ENCODE data around the gene ABCG4. TPM values are rescaled to one million over a fixed set of nuclear protein-coding genes. Genes with fewer than 3 reads are reported as not detected.
"Not testable (repeated sequence)": the region's sequence is repeated elsewhere in the genome, so short reads cannot be mapped to it uniquely, and the experiment has no call there.

The ABCG4 gene
- total RNA-seq, 1 donor from 2014 or later, result 1.2 TPM

DNA sequence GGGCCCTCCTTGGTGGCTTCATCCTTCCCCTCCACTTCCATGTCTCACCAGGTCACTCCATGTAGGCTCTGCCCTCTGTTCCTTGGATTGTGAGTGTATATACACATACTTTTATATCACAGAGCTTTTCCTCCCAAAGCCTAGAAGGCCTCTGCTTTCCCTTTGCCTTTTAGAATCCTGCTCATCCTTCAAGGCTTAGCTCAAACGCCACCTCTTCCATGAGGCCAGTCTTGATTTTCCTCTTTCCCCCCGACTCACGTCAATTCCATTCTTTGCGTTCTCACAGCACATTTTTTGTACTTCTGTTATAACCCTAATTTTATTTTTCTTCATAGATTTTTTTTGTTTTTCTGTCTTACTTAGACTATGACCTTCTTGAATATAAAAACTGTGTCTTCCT lies 3.8 kb downstream of the ABCG4 start:
- DNase-seq (ENCODE audit: extremely low read depth, low read depth, low spot score), result no peak

DNA sequence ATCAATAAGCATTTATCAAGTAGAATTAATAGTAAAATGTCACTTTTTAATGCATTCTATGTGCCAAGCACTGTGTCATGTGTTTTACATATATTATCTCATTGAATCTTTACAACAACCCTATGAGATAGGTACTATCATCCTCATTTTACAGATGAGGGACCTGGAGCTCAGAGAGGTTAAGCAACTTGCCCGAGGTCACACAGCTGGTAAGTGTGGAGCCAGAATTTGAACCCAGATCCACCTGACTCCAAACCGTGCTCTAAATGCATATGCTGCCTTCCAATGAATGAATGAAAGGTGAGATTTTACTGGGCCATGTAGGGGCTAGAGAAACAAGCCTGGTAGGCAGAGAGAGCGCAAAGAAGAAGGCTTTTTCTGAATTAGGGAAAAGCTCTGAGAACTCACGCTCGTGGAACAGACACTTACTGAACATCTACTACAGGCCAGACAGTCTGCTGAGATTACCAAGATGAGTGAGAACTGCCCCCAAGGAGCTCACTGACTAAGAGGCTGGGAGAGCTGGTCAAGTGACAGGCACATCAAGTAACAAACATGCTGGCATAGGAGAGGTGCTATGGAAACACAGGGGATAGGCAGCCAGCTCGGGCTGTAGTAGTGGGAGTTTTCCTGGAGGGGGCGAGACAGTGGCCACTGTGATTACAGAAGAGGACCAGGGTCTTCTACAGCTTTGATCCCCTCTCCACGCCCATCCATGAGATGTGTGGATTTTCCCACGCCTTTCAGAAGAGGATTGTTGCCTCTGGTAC lies 4.4 kb downstream of the ABCG4 start:
- no peak for DNase-seq (ENCODE audit: extremely low read depth, low read depth, low spot score)

DNA sequence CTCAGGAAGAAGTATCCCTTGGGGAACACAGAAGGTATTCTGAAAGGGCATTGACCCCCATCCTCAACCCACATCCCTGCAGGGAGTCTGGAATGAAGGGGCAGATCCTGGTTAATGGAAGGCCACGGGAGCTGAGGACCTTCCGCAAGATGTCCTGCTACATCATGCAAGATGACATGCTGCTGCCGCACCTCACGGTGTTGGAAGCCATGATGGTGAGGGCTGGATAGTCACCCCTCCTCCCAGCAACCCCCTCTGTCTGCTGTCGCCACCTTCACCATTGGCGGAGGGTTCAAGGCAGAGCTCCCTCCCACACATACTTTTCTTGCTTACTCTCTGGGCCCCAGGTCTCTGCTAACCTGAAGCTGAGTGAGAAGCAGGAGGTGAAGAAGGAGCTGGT lies 5.3 kb downstream of the ABCG4 start:
- no peak for DNase-seq (ENCODE audit: extremely low read depth, low read depth, low spot score)

DNA sequence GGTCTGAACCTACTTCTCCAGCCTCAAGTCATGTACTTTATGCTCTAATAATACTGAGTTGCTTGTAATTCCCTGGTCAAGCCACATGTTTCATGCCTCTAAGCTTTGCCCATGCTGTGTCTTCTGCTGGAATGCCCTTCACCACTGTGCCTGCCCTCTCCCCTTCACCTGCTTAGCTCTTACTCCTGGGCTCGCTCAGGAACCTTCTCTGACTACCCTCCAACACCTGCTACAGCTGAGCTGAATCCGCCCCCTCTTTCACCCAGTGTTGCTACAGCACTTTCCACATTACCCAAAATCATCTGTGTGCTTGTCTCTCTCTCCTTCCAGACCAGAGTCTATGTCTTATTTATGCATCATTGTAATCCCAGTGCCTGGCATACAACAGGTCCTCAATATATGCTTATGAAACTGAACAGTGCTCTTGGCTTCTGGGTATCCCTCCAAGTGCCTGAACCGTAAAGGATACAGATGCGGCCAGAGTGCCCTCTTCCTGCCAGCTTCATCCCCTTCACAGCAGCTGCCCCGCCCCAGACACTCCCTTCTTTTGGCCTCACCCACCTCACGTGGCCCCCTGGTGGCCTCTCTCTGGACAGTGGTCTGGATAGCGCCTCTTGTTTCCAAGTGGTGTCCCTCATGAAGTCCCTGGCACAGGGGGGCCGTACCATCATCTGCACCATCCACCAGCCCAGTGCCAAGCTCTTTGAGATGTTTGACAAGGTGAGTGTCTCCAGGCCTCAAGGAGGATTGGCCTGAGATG lies 7.1 kb downstream of the ABCG4 start:
- DNase-seq (ENCODE audit: extremely low read depth, low read depth, low spot score), result no peak

DNA sequence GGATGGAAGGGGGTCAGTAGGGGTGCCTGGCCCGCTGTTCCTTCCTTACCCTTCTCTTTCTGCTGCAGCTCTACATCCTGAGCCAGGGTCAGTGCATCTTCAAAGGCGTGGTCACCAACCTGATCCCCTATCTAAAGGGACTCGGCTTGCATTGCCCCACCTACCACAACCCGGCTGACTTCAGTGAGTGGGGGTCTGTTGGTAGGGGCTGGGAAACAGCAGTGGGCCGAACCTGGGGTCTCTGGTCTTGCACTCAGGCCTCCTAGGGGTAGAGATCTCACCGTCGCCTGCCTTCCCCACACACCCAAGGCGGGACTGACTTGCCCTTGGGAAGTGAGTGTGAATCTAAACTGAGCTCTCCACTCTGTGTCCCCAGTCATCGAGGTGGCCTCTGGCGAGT lies 7.6 kb downstream of the ABCG4 start:
- DNase-seq (ENCODE audit: extremely low read depth, low read depth, low spot score), result no peak

DNA sequence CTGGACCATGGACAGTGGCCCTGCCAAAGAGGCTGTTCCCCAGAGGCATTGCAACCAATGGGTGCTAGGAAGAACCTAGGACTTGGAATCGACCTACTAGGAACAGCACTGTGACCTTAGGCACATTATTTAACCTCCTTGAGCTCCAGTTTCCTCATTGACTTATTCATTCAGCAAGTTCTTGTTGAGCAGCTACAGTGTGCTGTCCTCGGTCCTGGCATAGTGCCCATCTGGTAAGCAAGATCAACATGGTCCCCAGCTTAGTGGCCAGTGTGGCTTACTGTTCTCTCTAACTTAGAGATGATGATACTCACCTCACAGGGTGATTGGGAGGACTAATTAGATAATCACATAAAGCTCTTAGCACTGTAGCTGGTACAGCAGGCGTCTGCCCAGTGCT lies 8.2 kb downstream of the ABCG4 start:
- no peak for DNase-seq (ENCODE audit: extremely low read depth, low read depth, low spot score)

DNA sequence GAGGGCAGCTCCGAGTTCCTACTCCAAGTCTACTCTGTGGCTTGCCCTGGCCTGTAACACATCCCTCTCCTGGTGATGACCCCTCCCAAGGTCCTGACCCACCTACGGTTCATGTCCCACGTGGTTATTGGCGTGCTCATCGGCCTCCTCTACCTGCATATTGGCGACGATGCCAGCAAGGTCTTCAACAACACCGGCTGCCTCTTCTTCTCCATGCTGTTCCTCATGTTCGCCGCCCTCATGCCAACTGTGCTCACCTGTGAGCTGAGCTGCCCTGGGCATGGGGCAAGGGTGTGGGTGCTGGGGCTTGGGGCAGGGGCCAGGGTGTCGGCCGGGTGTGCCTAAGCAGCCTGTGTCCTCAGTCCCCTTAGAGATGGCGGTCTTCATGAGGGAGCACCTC lies 9.6 kb downstream of the ABCG4 start:
- DNase-seq (ENCODE audit: extremely low read depth, low read depth, low spot score), result no peak

DNA sequence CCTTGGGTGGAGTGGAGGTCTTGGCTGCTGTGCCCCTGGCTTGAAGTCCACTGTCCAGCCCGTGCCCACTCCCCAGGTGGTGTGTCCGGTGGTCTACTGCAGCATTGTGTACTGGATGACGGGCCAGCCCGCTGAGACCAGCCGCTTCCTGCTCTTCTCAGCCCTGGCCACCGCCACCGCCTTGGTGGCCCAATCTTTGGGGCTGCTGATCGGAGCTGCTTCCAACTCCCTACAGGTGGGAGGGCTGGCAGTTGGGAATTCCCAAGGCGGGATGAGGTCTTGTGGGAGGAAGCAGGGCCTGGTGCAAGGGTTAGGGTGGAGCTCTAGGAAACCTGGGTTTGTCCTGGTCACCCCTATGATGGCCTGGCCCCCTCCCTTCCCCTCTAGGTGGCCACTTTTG lies 11.3 kb downstream of the ABCG4 start:
- DNase-seq (ENCODE audit: extremely low read depth, low read depth, low spot score), result no peak

DNA sequence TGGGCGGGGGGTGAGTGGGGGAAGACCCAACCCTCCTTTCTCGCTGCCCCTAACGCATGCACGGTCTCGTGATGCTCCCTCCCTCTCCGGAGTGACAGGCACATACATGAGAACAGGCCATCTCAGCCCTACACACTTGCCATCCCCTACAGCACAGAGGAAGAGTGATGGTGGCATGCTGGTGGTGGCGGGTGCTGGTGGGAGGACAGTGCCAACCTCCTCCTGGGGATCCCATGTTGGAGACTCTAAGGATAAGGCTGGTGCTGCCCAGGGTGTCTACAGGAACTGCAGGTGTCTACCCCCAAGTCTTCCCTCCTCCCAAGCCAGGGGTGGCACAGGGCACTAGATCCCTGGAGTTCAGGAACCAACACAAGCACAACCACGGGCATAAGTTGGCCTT lies 13.0 kb downstream of the ABCG4 start:
- no peak for DNase-seq (ENCODE audit: extremely low read depth, low read depth, low spot score)

DNA sequence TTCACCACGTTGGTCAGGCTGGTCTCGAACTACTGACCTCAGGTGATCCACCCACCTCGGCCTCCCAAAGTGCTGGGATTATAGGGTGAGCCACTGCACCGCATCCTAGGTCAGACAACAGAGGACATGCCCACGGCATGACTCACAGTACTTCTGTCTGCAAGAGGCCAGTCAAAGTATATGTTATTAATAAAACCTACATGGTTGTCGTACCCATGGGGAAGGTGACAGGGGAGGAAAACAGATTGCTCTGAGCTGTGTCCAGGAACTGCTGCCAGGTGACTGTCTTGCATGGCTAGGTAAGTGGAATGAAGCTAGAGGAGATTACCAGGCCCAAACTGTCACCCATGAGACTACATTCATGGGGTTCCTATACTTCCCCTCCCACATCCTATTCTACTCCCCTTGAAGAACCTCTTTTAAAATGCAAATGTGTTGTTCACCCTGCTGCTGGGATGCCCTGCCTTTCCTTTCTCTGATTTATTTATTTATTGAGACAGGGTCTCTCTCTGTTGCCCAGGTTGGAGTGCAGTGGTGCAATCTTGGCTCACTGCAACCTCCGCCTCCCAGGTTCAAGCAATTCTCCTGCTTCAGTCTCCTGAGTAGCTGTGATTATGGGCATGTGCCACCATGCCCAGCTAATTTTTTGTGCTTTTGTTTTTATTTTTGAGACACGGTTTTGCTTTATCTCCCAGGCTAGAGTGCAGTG lies 17.7 kb downstream of the ABCG4 start:
- no peak for DNase-seq (ENCODE audit: extremely low read depth, low read depth, low spot score)

DNA sequence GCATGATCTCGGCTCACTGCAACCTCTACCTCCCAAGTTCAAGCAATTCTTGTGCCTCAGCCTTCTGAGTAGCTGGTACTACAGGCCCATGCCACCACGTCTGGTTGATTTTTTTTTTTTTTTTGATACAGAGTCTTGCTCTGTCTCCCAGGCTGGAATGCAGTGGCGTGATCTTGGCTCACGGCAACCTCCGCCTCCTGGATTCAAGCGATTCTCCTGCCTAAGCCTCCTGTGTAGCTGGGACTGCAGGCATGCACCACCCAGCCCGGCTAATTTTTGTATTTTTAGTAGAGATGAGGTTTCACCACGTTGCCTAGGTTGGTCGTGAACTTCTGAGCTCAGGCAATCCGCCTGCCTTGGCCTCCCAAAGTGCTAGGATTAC lies 18.2 kb downstream of the ABCG4 start:
- not testable (repeated sequence) for DNase-seq (ENCODE audit: extremely low read depth, low read depth, low spot score)

DNA sequence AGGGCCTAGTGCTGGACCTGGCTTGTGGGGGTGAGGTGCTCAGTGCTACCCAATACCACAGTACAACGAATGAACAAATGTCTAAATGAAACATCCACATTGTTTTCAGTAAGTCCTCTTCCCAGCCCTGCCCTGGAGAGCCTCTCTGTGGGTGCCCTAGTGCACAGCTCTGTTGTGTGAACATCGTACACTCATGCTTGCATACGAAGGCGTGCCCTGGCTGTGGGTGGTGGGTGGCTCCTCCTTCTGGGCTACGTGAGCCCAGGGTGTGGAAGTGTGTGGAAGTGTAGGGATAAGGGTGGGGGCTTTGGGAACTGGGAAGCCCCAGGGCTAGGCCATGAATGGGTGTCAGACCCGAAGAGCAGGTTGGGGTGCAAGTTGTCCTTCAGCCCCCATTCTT lies 19.1 kb downstream of the ABCG4 start:
- DNase-seq (ENCODE audit: extremely low read depth, low read depth, low spot score), result no peak

DNA sequence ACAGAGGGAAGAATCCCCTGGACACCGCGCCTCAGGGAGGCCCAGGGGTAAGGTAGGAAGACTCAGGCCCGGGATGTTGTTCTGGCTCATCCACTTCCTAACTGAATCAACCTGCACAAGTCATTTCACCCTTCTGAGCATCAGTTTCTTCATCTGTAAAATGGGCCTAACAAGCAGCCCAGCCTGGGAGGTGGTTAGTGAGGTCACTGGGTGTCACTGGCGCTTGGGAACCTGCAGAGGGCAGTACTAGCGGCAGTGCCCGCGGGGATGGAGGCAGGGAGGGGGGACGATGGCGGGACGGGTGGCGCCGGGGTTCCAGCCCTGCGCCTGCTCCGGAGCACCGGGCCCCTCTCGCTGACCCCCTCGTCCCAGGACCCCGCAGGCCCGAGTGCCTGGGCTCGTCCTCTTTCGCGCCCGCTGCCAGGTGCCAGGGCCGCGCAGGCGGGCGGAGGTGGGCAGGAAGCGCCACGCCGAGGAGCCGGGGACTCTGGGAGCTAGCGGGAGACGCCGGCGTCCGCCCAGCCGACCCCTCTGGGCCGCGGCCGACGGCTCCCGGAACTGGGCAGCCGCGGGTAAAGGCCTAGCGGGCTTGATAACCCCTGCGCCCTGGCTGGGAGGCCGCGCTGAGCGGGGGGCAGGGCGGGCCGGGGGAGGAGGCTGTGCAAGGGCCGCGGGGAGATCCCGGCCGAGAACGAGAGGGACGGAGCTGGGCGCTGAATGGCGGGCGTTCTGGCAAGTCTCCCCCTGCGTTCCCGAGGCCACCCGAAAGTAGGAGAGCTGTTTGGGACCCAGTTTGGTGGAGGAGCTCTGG lies 19.8 kb downstream of the ABCG4 start, which contains the start of gene NLRX1:
Gene NLRX1 (plus strand): TSS at position 255 of the 811 bp plus-strand sequence. CDS start 2,679 bp downstream, outside the sequence.
- DNase-seq (ENCODE audit: extremely low read depth, low read depth, low spot score), result no peak

DNA sequence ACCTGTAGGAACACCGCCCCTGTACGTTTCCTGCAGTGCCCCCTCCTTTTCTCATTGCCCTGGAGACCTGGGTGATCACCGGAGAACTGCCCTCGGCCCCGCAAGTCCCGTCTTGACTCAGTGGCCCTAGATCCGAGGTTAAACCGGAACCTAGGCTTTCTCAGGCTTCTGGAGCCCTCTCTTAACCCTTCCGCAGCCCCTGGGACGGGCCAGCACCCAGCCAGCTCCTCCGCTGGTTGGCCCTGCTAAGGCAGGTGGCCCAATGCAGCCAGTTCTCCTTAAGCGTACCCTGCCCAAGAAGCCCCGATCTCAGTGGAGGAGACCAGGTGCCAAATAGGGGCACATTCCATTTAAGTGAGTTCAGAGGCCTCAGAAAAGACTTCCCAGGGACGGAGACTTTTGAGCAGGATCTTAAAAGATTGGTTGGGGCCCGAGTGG lies 20.4 kb downstream of the ABCG4 start:
- no peak for DNase-seq (ENCODE audit: extremely low read depth, low read depth, low spot score)

DNA sequence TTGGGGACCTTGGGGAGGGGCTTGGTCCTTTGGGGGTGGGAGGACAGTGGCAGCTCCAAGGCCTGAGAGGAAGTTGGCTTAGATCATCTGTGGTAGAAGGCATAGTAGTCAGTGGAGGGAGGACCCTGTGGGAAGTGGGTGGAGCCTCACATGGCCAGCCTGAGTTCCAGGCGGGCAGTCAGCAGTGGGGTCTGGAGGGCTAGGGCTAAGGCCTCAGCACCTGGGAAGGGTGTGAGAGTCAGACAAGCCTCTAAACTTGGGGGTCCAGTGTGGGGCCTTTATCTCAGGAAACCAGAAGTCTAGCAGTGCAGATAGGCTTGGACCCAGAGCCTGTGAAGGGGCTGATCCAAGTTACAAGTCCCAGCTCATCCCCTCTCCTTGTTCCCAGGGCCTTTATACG lies 23.7 kb downstream of the ABCG4 start:
- no peak for DNase-seq (ENCODE audit: extremely low read depth, low read depth, low spot score)

DNA sequence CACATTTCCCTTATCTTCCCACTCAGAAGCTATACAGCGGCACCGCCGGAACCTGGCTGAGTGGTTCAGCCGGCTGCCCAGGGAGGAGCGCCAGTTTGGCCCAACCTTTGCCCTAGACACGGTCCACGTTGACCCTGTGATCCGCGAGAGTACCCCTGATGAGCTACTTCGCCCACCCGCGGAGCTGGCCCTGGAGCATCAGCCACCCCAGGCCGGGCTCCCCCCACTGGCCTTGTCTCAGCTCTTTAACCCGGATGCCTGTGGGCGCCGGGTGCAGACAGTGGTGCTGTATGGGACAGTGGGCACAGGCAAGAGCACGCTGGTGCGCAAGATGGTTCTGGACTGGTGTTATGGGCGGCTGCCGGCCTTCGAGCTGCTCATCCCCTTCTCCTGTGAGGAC lies 24.6 kb downstream of the ABCG4 start:
- no peak for DNase-seq (ENCODE audit: extremely low read depth, low read depth, low spot score)

DNA sequence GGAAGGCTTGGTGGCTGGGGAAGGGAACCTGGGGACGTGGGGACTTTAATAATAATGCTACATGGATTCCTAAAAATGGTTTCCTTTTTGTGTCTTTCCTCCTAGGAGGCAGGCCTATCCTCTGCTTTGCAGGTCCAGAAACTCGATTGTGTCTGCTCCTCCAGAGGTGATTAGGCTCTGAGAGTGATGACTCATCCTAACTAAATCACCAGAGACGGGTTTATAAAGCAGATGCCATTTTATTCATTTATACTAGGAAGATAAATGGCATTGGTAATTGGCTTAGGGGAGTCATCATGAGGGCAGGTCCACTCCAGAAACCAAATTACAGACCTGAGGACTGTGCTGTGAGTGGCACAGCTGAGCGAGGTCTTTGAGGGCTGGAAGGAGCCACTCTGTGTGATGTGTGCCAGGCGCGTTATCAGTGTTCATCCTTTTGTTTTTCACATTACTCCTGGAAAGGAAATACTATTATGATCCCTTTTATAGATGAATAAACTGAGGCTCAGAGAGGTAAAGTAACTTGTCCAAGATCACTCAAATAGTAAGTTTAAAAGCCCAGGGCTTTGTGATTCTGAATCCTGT lies 26.7 kb downstream of the ABCG4 start:
- no peak for DNase-seq (ENCODE audit: extremely low read depth, low read depth, low spot score)

DNA sequence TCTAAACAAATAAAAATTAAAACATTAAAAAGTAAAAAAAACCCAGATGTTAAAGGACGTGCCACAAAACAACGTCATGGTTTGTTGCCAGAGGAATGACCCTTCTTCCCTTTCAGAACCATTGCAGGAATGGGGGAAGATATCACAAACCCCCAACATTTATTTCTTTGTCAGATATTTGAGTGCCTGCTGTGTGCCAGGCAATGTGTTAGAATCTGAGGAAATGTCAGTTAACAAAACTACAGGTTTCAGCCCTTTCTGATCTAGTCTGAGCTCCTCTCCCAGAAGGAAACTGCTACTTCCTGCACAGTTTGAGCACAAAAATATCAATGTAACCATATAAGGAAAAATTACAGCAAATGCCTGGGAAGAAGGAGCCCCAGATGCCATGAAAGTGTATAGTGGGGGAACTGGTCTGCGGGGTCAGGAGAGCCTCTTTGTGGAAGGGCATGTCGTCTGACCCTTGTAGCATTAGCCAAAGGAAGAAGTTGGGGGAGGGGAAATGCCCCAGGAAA lies 29.4 kb downstream of the ABCG4 start:
- no peak for DNase-seq (ENCODE audit: extremely low read depth, low read depth, low spot score)

DNA sequence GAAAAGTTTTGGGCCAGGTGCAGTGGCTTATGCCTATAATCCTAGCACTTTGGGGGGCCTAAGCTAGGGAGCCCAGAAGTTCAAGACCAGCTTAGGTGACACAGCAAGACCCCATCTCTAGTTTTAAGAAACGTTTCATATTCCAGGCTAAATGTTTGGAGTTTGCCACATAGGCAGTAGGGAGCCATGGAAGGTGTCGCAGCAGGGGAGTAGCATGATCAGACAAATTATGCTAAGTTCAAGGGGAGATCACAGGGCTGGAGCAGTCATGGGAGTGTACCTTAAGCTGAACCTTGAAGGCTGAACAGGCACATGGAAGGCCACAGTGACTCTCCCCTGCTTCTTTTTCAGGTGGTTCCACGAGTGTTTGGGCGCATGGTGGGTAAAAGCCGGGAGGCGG lies 30.5 kb downstream of the ABCG4 start:
- no peak for DNase-seq (ENCODE audit: extremely low read depth, low read depth, low spot score)

DNA sequence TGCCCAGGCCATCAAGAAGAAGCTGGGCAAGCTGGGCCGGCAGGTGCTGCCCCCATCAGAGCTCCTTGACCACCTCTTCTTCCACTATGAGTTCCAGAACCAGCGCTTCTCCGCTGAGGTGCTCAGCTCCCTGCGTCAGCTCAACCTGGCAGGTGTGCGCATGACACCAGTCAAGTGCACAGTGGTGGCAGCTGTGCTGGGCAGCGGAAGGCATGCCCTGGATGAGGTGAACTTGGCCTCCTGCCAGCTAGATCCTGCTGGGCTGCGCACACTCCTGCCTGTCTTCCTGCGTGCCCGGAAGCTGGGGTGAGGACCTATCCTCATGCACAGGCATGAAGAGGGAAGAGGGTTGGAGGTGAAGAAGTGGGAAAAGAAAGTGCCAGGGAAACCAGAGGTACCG lies 31.1 kb downstream of the ABCG4 start:
- no peak for DNase-seq (ENCODE audit: extremely low read depth, low read depth, low spot score)
